Stimulated activated memory B cell treated with anti-CD40 and anti-IgM and Interleukin-4, amounts not matched to agents 10 μg/mL and 1 μg/mL and 100 μg/mL, for 72 hours (primary cell): ENCODE measurements around the gene ZNF385D.

ENCODE experiments used
- ATAC-seq: fragments of 150-1000 bp; cut with Tn5 transposase; 2 replicates; pipeline ENCODE4 v1.10.0; 2021
- H3K27ac Mint-ChIP-seq: one replicate; pipeline ENCODE4 v1.8.0; 2022; ENCODE audit warnings: mild to moderate bottlenecking, mixed read lengths
- H3K27me3 Mint-ChIP-seq: one replicate; pipeline ENCODE4 v1.8.0; 2022; ENCODE audit warnings: mixed read lengths
- H3K36me3 Mint-ChIP-seq: one replicate; pipeline ENCODE4 v1.8.0; 2022; ENCODE audit warnings: mixed read lengths
- H3K4me1 Mint-ChIP-seq: one replicate; pipeline ENCODE4 v1.8.0; 2022; ENCODE audit warnings: mixed read lengths
- H3K4me3 Mint-ChIP-seq: one replicate; pipeline ENCODE4 v1.8.0; 2022; ENCODE audit warnings: mild to moderate bottlenecking, moderate library complexity, mixed read lengths
- H3K9me3 Mint-ChIP-seq: one replicate; pipeline ENCODE4 v1.8.0; 2022; ENCODE audit warnings: mixed read lengths

The ZNF385D gene

GRCh38 chr3:21729331-21729730, 21.7 kb downstream of the ZNF385D start:
- no peak for ATAC-seq
- H3K4me1 Mint-ChIP-seq = no peaks in the 10 kb centered on the region
- H3K4me3 Mint-ChIP-seq = no peak overlapping the region
- no peaks in the 10 kb centered on the region for H3K27me3 Mint-ChIP-seq
- no peaks in the 10 kb centered on the region for H3K36me3 Mint-ChIP-seq
- H3K27ac Mint-ChIP-seq = no peak overlapping the region
- peaks cover 10% of the 10 kb centered on the region for H3K9me3 Mint-ChIP-seq

- no peak overlapping the region for H3K4me3 Mint-ChIP-seq
- no peaks in the 10 kb centered on the region for H3K4me1 Mint-ChIP-seq
- no peak overlapping the region for H3K27ac Mint-ChIP-seq
- ATAC-seq = no peak
- H3K36me3 Mint-ChIP-seq = no peaks in the 10 kb centered on the region
- peaks cover 12% of the 10 kb centered on the region for H3K9me3 Mint-ChIP-seq
- H3K27me3 Mint-ChIP-seq = no peaks in the 10 kb centered on the region
Measured at GRCh38 chr3:21722768-21723167, 28.2 kb downstream of the ZNF385D start.

- no peak for ATAC-seq
- Mint-ChIP-seq H3K27me3 (no peaks in the 10 kb centered on the region), H3K27ac (no peak overlapping the region), H3K4me3 (no peak overlapping the region), H3K9me3 (peaks cover 10% of the 10 kb centered on the region), H3K4me1 (no peaks in the 10 kb centered on the region), H3K36me3 (no peaks in the 10 kb centered on the region)
Measured at GRCh38 chr3:21722301-21722700, 28.7 kb downstream of the ZNF385D start.

GRCh38 chr3:21718943-21719591, 31.9 kb downstream of the ZNF385D start:
- no peak overlapping the region for H3K4me3 Mint-ChIP-seq
- H3K4me1 Mint-ChIP-seq = no peaks in the 10 kb centered on the region
- no peaks in the 10 kb centered on the region for H3K27me3 Mint-ChIP-seq
- no peak overlapping the region for H3K27ac Mint-ChIP-seq
- ATAC-seq = no peak
- no peaks in the 10 kb centered on the region for H3K36me3 Mint-ChIP-seq
- H3K9me3 Mint-ChIP-seq = peaks cover 6% of the 10 kb centered on the region

- Mint-ChIP-seq H3K36me3 (no peaks in the 10 kb centered on the region), H3K27ac (no peak overlapping the region), H3K4me3 (no peak overlapping the region), H3K27me3 (no peaks in the 10 kb centered on the region), H3K4me1 (no peaks in the 10 kb centered on the region), H3K9me3 (peaks cover 6% of the 10 kb centered on the region)
- ATAC-seq = no peak
Measured at GRCh38 chr3:21718161-21718765, 32.7 kb downstream of the ZNF385D start.

GRCh38 chr3:21715662-21716061, 35.3 kb downstream of the ZNF385D start:
- Mint-ChIP-seq H3K4me3 (no peak overlapping the region), H3K27ac (no peak overlapping the region), H3K27me3 (no peaks in the 10 kb centered on the region), H3K4me1 (no peaks in the 10 kb centered on the region), H3K9me3 (peaks cover 3% of the 10 kb centered on the region), H3K36me3 (no peaks in the 10 kb centered on the region)
- no peak for ATAC-seq

GRCh38 chr3:21705769-21706168, 45.2 kb downstream of the ZNF385D start:
- no peaks in the 10 kb centered on the region for H3K27me3 Mint-ChIP-seq
- ATAC-seq = no peak
- no peak overlapping the region for H3K4me3 Mint-ChIP-seq
- no peaks in the 10 kb centered on the region for H3K36me3 Mint-ChIP-seq
- no peak overlapping the region for H3K27ac Mint-ChIP-seq
- peaks cover 14% of the 10 kb centered on the region for H3K9me3 Mint-ChIP-seq
- no peaks in the 10 kb centered on the region for H3K4me1 Mint-ChIP-seq

- Mint-ChIP-seq H3K27ac (no peak overlapping the region), H3K36me3 (no peaks in the 10 kb centered on the region), H3K4me3 (no peak overlapping the region), H3K9me3 (peaks cover 14% of the 10 kb centered on the region), H3K27me3 (no peaks in the 10 kb centered on the region), H3K4me1 (no peaks in the 10 kb centered on the region)
- ATAC-seq = no peak
Measured at GRCh38 chr3:21704796-21705195, 46.2 kb downstream of the ZNF385D start.

- Mint-ChIP-seq H3K27ac (no peak overlapping the region), H3K9me3 (peaks cover 14% of the 10 kb centered on the region), H3K27me3 (no peaks in the 10 kb centered on the region), H3K4me1 (no peaks in the 10 kb centered on the region), H3K36me3 (no peaks in the 10 kb centered on the region), H3K4me3 (no peak overlapping the region)
- ATAC-seq = no peak
Measured at GRCh38 chr3:21703291-21703690, 47.7 kb downstream of the ZNF385D start.

GRCh38 chr3:21697707-21698106, 53.3 kb downstream of the ZNF385D start:
- Mint-ChIP-seq H3K27me3 (no peaks in the 10 kb centered on the region), H3K27ac (no peak overlapping the region), H3K9me3 (peaks cover 5% of the 10 kb centered on the region), H3K4me3 (no peak overlapping the region), H3K36me3 (no peaks in the 10 kb centered on the region), H3K4me1 (no peaks in the 10 kb centered on the region)
- ATAC-seq = no peak

GRCh38 chr3:21694506-21694905, 56.5 kb downstream of the ZNF385D start:
- H3K36me3 Mint-ChIP-seq = no peaks in the 10 kb centered on the region
- no peak for ATAC-seq

GRCh38 chr3:21691036-21691435, 60.0 kb downstream of the ZNF385D start:
- ATAC-seq = no peak
- no peaks in the 10 kb centered on the region for H3K27me3 Mint-ChIP-seq
- no peaks in the 10 kb centered on the region for H3K36me3 Mint-ChIP-seq
- H3K27ac Mint-ChIP-seq = no peak overlapping the region
- H3K4me1 Mint-ChIP-seq = no peaks in the 10 kb centered on the region
- H3K4me3 Mint-ChIP-seq = no peak overlapping the region
- peaks cover 9% of the 10 kb centered on the region for H3K9me3 Mint-ChIP-seq

More at GRCh38 chr3:21694506-21694905, 56.5 kb downstream of the ZNF385D start:
- Mint-ChIP-seq H3K9me3 (peaks cover 9% of the 10 kb centered on the region), H3K27me3 (no peaks in the 10 kb centered on the region), H3K4me1 (no peaks in the 10 kb centered on the region), H3K4me3 (no peak overlapping the region), H3K27ac (no peak overlapping the region)

GRCh38 chr3:21682206-21682605, 68.8 kb downstream of the ZNF385D start:
- H3K4me1 Mint-ChIP-seq = no peaks in the 10 kb centered on the region
- no peak for ATAC-seq
- no peak overlapping the region for H3K4me3 Mint-ChIP-seq
- no peak overlapping the region for H3K27ac Mint-ChIP-seq
- H3K36me3 Mint-ChIP-seq = no peaks in the 10 kb centered on the region
- peaks cover 3% of the 10 kb centered on the region for H3K9me3 Mint-ChIP-seq
- no peaks in the 10 kb centered on the region for H3K27me3 Mint-ChIP-seq

- no peaks in the 10 kb centered on the region for H3K9me3 Mint-ChIP-seq
- ATAC-seq = no peak
Measured at GRCh38 chr3:21673393-21673792, 77.6 kb downstream of the ZNF385D start.

GRCh38 chr3:21672303-21672702, 78.7 kb downstream of the ZNF385D start:
- H3K9me3 Mint-ChIP-seq = no peaks in the 10 kb centered on the region
- H3K27ac Mint-ChIP-seq = no peak overlapping the region
- ATAC-seq = no peak
- H3K4me3 Mint-ChIP-seq = no peak overlapping the region
- no peaks in the 10 kb centered on the region for H3K36me3 Mint-ChIP-seq
- no peaks in the 10 kb centered on the region for H3K27me3 Mint-ChIP-seq
- no peaks in the 10 kb centered on the region for H3K4me1 Mint-ChIP-seq

More at GRCh38 chr3:21673393-21673792, 77.6 kb downstream of the ZNF385D start:
- Mint-ChIP-seq H3K27ac (no peak overlapping the region), H3K4me1 (no peaks in the 10 kb centered on the region), H3K36me3 (no peaks in the 10 kb centered on the region), H3K4me3 (no peak overlapping the region), H3K27me3 (no peaks in the 10 kb centered on the region)

GRCh38 chr3:21670386-21670785, 80.6 kb downstream of the ZNF385D start:
- H3K9me3 Mint-ChIP-seq = no peaks in the 10 kb centered on the region
- no peak overlapping the region for H3K4me3 Mint-ChIP-seq
- H3K36me3 Mint-ChIP-seq = no peaks in the 10 kb centered on the region
- ATAC-seq = no peak
- no peaks in the 10 kb centered on the region for H3K27me3 Mint-ChIP-seq
- H3K4me1 Mint-ChIP-seq = no peaks in the 10 kb centered on the region
- H3K27ac Mint-ChIP-seq = no peak overlapping the region
